Mesenteric fat pad (tissue), 1 donor: ENCODE measurements around the gene COASY. TPM values are rescaled to one million over a fixed set of nuclear protein-coding genes. Genes with fewer than 3 reads are reported as not detected.
"Not testable (repeated sequence)": the region's sequence is repeated elsewhere in the genome, so short reads cannot be mapped to it uniquely, and the experiment has no call there.

Experiments
- DNase-seq: peaks from one replicate; pipeline ENCODE4 v3.0.0-alpha.2; 2020; ENCODE audit warnings: low spot score
- total RNA-seq: library from RNA; stranded (reverse); fragmentation: NEBNext Ultra II Directional; extraction: Animal tissue kit (Norgen Biotek cat#: 25700); gene quantifications from one replicate; pipeline ENCODE4 v1.2.1, GENCODE V29; 2021
- donor health status: DM: yes; HTN: yes; CAD: no.

COASY gene
- total RNA-seq, 1 donor from 2014 or later = 57.3 TPM

DNA sequence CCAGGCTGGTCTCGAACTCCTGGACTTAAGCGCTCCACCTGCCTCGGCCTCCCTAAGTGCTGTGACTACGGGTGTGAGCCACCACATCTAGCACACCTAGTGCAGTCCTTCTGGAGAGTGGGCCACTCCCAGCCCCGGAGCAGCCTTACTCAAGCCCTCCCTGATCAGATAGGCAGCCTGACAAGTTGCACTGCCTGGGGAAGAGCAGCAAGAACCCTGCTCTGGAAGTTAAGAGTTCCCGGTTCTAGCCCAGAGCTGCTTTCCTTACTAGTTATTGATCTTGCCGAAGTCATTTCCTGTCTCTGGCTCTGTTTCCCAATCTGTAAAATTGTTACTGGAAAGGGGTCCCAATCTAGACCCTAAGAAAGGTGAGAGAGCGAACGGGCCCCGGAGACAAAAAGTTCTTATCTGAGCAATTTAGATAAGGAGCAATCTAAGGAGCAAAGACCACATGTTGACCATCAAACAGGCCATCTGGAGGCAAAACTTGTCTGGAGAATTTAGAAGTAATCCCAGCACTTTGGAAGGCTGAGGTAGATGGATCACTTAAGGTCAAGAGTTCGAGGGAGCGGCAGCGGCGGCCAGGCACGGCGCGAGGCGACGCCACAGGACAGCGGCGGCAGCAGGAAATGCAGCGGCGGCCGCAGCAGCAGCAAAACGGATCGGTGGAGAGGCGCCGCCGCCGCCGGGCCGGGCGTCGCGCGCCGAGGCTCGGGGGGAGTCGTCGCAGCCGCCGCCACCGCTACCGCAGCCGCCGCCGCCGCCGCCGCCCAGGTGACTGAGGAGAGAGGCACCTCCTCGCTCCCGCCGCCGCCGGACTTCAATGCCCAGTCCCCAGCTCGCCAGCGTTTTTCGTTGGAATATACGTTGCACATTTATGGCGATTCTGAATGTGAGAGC lies 30.2 kb upstream of the COASY start:
- no peak for DNase-seq

GRCh38 chr17:42535155-42536047 lies 26.5 kb upstream of the COASY start:
- DNase-seq = no peak

DNA sequence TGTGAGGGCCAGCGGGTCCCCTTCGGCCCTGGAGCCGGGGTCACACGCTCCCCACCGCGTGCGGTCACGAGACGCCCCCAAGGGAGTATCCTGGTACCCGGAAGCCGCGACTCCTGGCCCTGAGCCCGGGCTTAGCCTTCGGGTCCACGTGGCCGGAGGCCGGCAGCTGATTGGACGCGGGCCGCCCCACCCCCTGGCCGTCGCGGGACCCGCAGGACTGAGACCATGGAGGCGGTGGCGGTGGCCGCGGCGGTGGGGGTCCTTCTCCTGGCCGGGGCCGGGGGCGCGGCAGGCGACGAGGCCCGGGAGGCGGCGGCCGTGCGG lies 25.9 kb upstream of the COASY start, which contains the start of gene NAGLU:
Gene NAGLU, plus strand, starts transcription at position 194 of the 324 bp plus-strand sequence. Its CDS starts 32 bp downstream, at position 226.
- peak; percentile 99 for DNase-seq

- peak; percentile 96 for DNase-seq
Observed at GRCh38 chr17:42536372-42537155, 25.4 kb upstream of the COASY start.

DNA sequence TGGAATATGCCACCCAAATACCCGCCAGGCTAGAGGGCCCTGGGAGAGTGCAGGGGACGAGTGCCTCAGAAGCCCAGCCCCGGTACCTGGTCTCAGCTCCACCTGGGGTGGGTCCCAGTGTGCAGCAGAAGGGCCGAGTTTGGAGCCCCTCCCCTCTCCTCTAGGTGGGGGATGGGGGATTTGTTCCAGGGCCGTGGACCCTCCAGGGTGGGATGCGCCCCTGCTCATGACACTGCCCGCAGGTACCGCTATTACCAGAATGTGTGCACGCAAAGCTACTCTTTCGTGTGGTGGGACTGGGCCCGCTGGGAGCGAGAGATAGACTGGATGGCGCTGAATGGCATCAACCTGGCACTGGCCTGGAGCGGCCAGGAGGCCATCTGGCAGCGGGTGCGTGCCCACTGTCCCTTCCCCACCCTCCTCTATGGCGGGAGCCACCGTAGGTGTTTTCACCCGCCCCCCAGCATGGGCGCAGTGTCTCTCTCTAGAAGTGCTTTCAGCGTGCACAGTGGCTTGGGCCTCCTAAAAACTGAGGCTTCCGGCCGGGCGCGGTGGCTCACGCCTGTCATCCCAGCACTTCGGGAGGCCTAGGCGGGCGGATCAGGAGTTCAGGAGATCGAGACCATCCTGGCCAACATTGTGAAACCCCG lies 24.7 kb upstream of the COASY start:
- no peak for DNase-seq

GRCh38 chr17:42537826-42538451 lies 24.0 kb upstream of the COASY start:
- DNase-seq = no peak

- DNase-seq = no peak
Observed at GRCh38 chr17:42538482-42538881, 23.5 kb upstream of the COASY start.

DNA sequence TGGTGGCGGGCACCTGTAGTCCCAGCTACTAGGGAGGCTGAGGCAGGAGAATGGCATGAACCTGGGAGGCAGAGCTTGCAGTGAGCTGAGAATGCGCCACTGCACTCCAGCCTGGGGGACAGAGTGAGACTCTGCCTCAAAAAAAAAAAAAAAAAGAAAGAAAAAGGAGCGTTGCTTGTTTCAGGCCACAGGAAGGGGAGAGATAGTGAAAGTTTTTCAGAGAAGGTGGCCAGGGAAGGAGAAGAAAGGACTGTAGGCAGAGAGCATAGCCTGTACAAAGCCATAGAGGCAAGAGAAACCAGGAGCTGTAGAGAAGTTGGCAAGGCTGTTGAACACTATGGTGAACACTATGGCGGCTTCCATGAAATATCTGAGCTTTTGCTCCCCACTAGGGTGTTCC lies 21.4 kb upstream of the COASY start:
- not testable (repeated sequence) for DNase-seq

GRCh38 chr17:42541041-42541833 lies 20.7 kb upstream of the COASY start:
- no peak for DNase-seq

- DNase-seq = no peak
Observed at GRCh38 chr17:42543190-42544079, 18.5 kb upstream of the COASY start.

DNA sequence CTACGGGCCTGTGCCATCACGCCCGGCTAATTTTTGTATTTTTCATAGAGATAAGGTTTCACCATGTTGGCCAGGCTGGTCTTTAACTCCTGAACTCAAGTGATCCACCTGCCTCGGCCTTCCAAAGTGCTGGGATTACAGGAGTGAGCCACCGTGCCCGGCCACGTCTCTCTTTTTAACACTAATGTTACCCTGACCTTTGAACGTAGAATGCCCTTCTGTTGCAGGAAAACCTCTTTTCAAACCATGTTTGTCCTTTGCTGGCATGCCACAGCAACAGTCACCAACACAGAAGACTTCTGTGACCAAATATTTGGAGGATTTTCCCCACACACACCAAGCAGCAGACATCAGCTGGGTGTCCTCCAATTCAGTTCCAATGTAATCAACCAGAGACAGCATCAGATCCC lies 17.1 kb upstream of the COASY start:
- no peak for DNase-seq

DNA sequence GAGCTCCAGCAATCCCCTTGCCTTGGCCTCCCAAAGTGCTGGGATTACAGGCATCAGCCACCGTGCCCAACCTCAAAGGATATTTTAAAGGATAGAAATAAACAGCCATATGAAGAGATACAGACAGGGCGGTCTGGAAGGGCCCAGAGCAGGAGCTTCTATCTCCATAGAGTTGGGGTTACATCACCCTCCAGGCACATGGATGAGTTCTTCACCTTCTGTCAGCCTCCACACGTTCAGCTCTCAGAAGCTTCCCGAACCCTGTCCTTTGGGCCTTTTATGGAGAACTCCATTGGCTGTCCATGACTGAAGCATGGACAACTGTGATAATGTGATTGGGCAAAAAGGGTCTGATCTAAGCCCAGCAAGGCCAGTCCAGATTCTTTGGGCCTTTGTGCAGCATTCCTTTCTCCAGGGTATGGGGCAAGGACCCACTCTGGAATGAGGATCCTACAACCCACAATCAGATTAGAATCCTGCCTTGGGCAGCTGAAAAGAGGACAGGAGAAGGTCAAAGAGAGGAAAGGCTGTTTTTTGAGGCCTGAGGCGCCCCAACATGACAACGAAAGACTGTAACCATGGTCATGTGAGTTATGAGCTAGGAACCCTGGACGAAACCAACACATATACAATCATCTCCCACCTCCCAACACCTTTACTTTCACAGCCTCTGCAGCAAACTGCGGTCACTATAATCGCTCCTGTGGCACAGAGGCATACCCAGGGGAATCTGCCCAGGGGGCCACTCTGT lies 16.0 kb upstream of the COASY start:
- not testable (repeated sequence) for DNase-seq

DNA sequence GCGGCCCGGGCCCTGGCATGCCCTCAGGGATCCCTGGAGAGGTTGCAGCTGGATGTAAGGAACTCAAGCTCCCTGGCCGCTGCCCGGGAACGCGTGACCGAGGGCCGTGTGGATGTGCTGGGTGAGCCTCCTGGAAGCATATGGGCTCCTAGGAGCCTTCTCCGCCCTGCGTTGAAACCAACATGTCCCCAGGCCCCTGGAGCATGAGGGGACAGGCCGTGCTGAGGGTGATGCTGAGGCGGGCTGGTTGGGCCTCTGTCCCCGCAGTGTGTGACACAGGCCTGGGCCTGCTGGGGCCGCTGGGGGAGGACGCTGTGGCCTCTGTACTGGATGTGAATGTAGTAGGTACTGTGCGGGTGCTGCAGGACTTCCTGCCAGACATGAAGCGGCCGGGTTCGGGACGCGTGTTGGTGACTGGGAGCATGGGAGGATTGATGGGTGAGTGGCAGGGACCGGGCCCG lies 14.9 kb upstream of the COASY start:
- no peak for DNase-seq

DNA sequence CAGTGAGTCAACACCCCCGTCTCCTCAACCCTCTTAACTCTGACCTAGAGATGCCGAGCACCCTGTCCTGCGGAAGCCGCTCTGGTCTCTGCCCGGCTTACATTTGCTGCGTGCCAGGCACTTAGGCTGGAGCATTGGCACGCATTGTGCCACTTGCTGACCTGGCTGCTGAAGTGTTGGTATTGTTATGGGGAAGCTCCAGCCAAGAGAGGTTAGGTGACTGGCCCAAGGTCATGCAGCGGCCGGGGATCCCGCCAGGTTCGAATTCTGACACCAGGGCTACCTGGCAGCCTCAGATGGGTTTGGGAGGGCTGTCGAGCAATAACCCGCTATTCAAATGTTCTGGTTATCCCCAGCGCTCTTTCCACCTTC lies 14.3 kb upstream of the COASY start:
- no peak for DNase-seq

- no peak for DNase-seq
Observed at GRCh38 chr17:42548070-42548837, 13.7 kb upstream of the COASY start.

DNA sequence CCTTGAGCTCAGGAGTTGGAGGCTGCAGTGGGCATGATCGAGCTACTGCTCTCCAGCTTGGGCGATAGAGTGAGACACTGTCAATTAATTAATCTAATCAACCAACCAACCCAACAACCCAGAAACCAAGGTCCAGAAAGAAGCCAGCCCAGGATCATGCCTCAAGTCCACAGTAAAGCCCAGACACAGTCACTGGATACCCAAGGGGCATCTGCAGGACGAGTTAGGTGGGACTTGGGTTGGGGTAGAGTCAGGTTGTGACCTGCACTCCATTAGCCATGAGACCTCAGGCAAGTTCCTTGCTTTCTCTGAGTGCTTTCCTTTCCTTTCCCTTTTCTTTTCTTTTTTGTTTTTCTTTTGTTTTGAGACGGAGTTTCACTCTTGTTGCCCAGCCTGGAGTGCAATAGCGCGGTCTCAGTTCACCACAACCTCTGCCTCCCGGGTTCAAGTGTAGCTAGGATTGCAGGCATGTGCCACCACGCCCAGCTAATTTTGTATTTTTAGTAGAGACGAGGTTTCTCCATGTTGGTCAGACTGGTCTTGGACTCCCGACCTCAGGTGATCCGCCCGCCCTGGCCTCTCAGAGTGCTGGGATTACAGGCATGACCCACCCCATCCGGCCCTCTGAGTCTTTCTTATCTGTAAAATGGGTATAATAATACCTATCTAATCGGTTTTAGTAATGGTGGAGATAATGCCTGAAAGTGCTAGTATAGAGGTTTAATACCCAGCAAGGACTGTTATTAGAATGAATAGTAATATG lies 12.8 kb upstream of the COASY start:
- DNase-seq = no peak
